ENCODE measurements around the gene HOXA13. TPM values are rescaled to one million over a fixed set of nuclear protein-coding genes. Genes with fewer than 3 reads are reported as not detected.

HOXA13 gene
- total RNA-seq, 1 donor from 2014 or later = not detected

- ATAC-seq (no peak), DNase-seq (ENCODE audit: missing footprints) (no peak)
- intact Hi-C loops (cut with DNase I) = no loop called here
Observed at GRCh38 chr7:27186668-27187474, 13.0 kb downstream of the HOXA13 start.

DNA sequence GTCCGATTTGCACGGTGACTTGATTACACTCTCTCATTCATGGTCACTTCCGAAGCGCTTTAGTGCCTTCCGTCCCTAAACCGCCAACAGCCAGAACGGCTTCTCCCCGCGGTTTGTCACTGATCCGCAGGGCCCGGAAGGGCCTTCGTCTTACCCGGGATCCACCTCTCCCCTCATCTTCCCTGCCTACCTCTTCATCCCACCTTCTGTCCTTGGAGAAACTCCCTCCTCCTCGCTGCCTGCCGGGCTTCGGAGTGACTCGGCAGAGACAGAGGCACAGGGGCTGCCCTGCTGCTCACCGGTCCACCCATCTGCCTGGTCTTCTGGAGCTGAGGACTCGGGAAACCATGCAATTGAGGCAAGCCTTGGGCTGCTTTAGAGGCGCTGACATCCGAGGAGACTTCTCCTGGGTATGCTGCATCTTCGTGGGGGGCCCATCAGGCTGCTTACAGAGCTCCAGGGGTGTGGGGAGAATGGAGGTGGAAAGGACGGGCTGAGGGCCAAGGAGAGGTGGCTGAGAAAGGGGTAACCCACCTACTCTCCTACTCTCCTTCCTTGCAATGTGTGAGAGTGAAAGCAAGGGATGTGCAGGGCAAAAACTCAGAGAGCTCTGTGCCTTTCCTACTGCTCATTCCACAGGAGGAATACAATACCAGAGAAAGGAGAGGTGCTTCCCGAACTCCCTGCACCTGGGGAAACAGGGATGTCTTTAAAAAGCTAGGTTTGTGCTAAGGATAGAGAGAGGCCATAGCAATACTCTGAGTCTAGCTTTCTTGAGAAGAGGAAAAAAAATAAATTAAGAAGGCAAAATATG is 13.8 kb downstream of the HOXA13 start:
- DNase-seq (ENCODE audit: missing footprints) = no peak
- intact Hi-C loops (cut with DNase I) = no loop called here

DNA sequence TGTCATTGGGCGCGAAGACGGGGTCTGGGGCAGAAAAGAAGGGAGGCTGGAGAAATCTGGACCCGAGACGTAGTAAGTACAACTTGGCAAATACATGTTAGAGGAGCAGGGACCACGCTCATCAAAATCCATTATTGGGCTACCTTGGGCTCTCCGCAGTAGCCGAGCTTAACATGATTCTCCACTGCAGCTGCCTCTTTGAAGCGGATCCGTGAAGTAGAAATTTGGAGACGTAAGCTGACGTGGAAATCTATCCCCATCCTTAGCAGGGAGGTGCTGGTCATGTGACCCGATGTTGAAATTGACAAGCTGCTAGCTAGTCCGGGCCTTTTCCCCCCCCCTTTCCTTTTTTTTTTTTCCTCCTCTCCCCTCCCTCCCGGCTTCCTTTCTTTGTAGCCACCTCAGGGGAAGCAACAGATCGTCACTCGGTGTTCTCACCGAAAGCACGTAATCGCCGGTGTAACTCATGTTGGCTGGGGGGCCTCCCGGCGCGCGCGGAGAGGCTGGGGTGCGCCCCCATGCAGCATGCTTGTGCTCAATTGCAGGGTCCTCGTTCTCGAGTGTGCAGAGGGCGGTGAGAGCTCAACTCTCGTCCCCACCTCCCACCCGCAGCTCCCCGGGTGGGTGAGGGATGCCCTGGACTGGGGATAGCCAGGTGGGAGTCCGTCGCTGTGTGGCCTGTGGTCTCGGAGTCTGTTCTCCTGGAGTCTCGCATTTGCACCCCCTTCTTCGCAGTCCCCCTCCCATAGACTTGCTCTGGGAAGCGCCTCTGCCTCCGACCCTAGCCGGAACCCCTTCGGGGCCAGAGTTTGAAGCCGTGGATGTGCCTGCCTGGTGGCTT is 14.7 kb downstream of the HOXA13 start, which contains the start of gene HOXA11:
TSS of gene HOXA11 (minus strand) at position 220 of the 841 bp plus-strand sequence. CDS start at position 132, 88 bp downstream.
- intact Hi-C loops (cut with DNase I) = no loop called here
- DNase-seq (ENCODE audit: missing footprints) = no peak
- no peak for ATAC-seq

More for the DNA sequence above, 13.8 kb downstream of the HOXA13 start:
- ATAC-seq = no peak

- ATAC-seq (no peak), DNase-seq (ENCODE audit: missing footprints) (no peak)
- intact Hi-C loops (cut with DNase I) = no loop called here
Observed at GRCh38 chr7:27184337-27185012, 15.4 kb downstream of the HOXA13 start.

GRCh38 chr7:27183682-27184336 is 16.1 kb downstream of the HOXA13 start:
- intact Hi-C loops (cut with DNase I) = no loop called here
- no peak for DNase-seq (ENCODE audit: missing footprints)
- no peak for ATAC-seq

- intact Hi-C loops (cut with DNase I) = no loop called here
Observed at GRCh38 chr7:27182861-27183681, 16.8 kb downstream of the HOXA13 start.

DNA sequence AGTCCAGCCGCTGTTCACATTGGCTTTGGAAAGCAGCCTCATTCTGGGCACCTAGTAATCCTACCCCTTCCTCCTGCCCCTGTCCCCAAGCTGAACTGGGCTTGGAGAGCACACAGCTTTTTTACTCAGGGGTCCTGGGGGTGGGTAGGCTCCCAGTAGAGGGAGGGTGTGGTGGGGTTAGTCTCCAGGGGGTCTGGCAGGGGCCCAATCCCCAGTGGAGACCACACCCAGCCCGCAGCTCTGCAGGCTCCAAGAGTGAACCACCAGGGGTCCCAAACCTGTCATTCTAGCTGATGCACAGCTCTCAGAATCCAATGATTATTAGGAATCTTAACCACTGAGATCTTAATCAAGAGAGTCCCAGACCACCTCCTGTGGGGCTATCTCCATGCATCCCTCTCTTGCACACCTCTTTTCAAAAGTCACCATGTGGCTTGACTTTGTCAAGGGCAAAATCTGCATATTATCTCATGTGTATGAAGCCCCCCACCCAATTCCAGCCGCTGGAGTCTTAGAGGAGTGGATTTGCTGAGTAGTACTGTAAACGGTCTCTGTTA is 17.5 kb downstream of the HOXA13 start:
- DNase-seq (ENCODE audit: missing footprints) (no peak), ATAC-seq (no peak)
- intact Hi-C loops (cut with DNase I) = no loop called here

More at GRCh38 chr7:27182861-27183681, 16.8 kb downstream of the HOXA13 start:
- DNase-seq (ENCODE audit: missing footprints) (no peak), ATAC-seq (no peak)

- intact Hi-C loops (cut with DNase I) = no loop called here
Observed at GRCh38 chr7:27181795-27182275, 18.1 kb downstream of the HOXA13 start.

GRCh38 chr7:27180431-27181420 is 19.2 kb downstream of the HOXA13 start:
- intact Hi-C loops (cut with DNase I) = no loop called here
- DNase-seq (ENCODE audit: missing footprints) (no peak), ATAC-seq (no peak)

More at GRCh38 chr7:27181795-27182275, 18.1 kb downstream of the HOXA13 start:
- ATAC-seq (no peak), DNase-seq (ENCODE audit: missing footprints) (no peak)

DNA sequence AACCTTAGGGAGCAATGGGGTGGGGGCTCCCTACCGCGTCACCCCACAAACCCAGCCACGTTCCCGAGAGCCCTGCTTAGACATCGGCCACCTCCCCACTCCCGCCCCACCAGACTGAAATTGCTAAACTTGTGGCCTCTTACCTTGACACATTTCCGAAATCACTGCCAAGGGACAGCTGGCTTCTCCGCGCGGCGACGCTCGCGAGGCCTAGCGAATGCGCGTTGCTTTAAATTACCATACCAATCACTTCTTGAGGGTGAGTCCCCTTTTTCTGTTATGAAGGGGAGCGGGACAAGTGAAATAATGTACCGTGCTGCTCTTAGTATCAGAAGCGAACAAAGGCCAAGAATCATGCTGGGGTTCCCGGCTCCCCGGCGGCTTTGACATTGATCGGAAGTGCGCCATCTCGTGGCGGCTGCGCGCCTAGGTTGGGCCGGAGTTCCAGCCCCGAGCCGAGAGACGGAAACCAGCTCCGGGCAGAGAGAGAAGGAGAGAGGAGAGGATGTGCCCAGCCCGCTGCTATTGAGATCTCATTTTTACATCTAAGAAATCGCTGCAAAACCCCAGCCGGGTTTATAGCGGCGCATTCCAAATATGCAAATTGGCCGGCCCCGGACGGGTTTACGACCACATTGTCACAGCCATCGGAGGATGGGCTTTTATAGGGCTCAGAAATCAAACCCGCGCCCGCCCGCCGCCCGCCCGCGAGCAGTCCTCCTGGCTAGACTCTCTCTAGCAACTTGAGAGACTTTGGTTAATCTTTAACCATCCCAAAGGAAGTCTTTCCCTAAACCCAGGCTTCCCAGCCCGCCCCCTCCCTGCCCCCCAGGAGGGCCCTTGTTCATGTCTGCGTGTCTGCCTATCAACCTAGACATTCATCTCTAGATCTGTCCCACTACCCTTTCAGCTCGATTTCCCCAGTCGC is 20.1 kb downstream of the HOXA13 start:
- DNase-seq (ENCODE audit: missing footprints) (peak; percentile 86), ATAC-seq (peak; percentile 42)
- intact Hi-C loops (cut with DNase I) = no loop called here

DNA sequence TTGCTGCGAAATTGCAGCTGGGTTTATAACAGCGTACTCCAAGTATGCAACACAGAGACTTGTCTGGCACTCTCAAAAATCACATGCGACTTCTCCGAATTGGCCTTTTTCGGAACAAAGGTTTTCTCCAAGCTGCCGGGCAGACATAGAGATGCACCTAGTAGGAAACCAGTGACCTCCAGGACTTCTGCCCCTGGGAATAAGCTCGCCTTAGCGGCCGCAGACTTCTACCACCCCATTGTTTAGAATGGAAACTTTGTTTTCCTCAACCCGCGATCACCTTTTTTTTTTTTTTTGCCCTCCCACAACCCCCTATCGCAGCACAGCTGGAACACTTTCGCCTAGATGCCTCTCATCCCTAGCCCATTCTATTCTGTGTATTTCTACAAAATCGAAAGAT is 20.9 kb downstream of the HOXA13 start:
- no peak for DNase-seq (ENCODE audit: missing footprints)
- intact Hi-C loops (cut with DNase I) = no loop called here
- ATAC-seq = no peak

DNA sequence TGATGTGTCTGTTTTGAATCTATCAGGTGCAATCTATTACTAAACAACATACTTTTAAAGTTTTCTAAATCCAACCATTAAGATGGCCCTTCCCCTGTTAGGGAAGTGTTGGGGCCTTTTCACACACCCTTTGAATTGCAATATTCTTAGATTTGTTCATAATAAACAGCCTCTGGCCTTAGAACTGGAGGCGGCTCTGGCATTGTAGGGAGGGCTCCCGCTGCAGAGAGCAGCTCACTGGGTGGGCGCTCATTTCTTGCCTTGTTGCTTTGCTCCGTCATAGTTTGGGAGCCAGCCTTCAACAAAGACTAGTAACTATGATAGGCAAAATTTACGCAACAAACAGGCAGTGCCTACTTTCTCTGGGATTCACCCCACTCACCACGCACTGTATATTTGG is 21.5 kb downstream of the HOXA13 start:
- intact Hi-C loops (cut with DNase I) = no loop called here
- ATAC-seq (no peak), DNase-seq (ENCODE audit: missing footprints) (no peak)

GRCh38 chr7:27177795-27178320 is 22.0 kb downstream of the HOXA13 start:
- DNase-seq (ENCODE audit: missing footprints) (no peak), ATAC-seq (no peak)
- intact Hi-C loops (cut with DNase I) = no loop called here
